ENCODE measurements around the gene ADH1C.

ADH1C gene

GRCh38 chr4:99301376-99302164 is 51.0 kb downstream of the ADH1C start:
- no peak for DNase-seq (ENCODE audit: low read depth)

GRCh38 chr4:99300934-99301333 is 51.6 kb downstream of the ADH1C start:
- DNase-seq (ENCODE audit: low read depth), result no peak

- DNase-seq (ENCODE audit: low read depth), result no peak
These were observed 59.2 kb downstream of the ADH1C start for GRCh38 chr4:99293357-99293756.

GRCh38 chr4:99290848-99291786 is 61.4 kb downstream of the ADH1C start, which contains the start of gene ADH1A:
Gene ADH1A, minus strand, starts transcription at chr4:99290985. Its CDS starts 71 bp downstream, at chr4:99290914.
- DNase-seq (ENCODE audit: low read depth), result no peak

Data from stimulated activated CD8-positive, alpha-beta memory T cell treated with anti-CD3 and anti-CD28 coated beads, Interleukin-15, amount 100 ng/mL, for 24 hours (primary cell).